ENCODE data around the gene CNTNAP2.
A peak's percentile ranks its signal among the peaks of the same experiment; 100 is the strongest.

Gene CNTNAP2

GRCh38 chr7:146417176-146417575 lies 300.6 kb downstream of the CNTNAP2 start:
- H3K9ac ChIP-seq, result no peak overlapping the region
- peaks cover 3 to 23% (median 13%) of the 10 kb centered on the region in 10 experiments; a peak in 13 of 20 replicates for H3K4me1 ChIP-seq
- H3K4me2 ChIP-seq, result peak overlapping the region in 5 of 11 experiments; percentile 5 to 67 (median 50); a peak in 7 of 22 replicates
- no peak for TF ChIP-seq Cebpa-rat (IDR thresholded peaks at IDR 0.05)
- no peaks in the 10 kb centered on the region for H3K36me3 ChIP-seq
- H3K9me3 ChIP-seq (replicated peaks in 1 of 11), result no peaks in the 10 kb centered on the region
- H3K27me3 ChIP-seq, result no peaks in the 10 kb centered on the region
- H3K27ac ChIP-seq, result no peak overlapping the region
- H4K20me1 ChIP-seq, result no peaks in the 10 kb centered on the region
- H3K4me3 ChIP-seq, result no peak overlapping the region

GRCh38 chr7:146423446-146423845 lies 306.8 kb downstream of the CNTNAP2 start:
- Histone ChIP-seq H4K20me1 (no peaks in the 10 kb centered on the region), H3K27ac (no peak overlapping the region), H3K9ac (no peak overlapping the region), H3K36me3 (no peaks in the 10 kb centered on the region), H3K4me1 (no peaks in the 10 kb centered on the region), H3K4me3 (no peak overlapping the region), H3K27me3 (no peaks in the 10 kb centered on the region), H3K9me3 (replicated peaks in 1 of 11) (peaks cover 0 to 5% (median 0%) of the 10 kb centered on the region in 11 experiments; a peak in 3 of 22 replicates), H3K4me2 (no peak overlapping the region)
- TF ChIP-seq Cebpa-rat (IDR thresholded peaks at IDR 0.05), result no peak

- no peak overlapping the region for H3K4me2 ChIP-seq
- H3K27me3 ChIP-seq, result no peaks in the 10 kb centered on the region
- TF ChIP-seq Cebpa-rat (IDR thresholded peaks at IDR 0.05), result no peak
- no peaks in the 10 kb centered on the region for H3K4me1 ChIP-seq
- H3K4me3 ChIP-seq, result no peak overlapping the region
- peaks cover 0 to 11% (median 4%) of the 10 kb centered on the region in 11 experiments; a peak in 11 of 22 replicates for H3K9me3 ChIP-seq (replicated peaks in 1 of 11)
- H3K27ac ChIP-seq, result no peak overlapping the region
- H3K36me3 ChIP-seq, result no peaks in the 10 kb centered on the region
- H4K20me1 ChIP-seq, result no peaks in the 10 kb centered on the region
- no peak overlapping the region for H3K9ac ChIP-seq
Measured at GRCh38 chr7:146424084-146424483, 307.5 kb downstream of the CNTNAP2 start.

GRCh38 chr7:146433501-146433900 lies 316.9 kb downstream of the CNTNAP2 start:
- Histone ChIP-seq H3K9me3 (replicated peaks in 1 of 11) (peaks cover 0 to 19% (median 8%) of the 10 kb centered on the region in 11 experiments; a peak in 12 of 22 replicates), H4K20me1 (no peaks in the 10 kb centered on the region), H3K27ac (no peak overlapping the region), H3K36me3 (no peaks in the 10 kb centered on the region), H3K4me2 (no peak overlapping the region), H3K9ac (no peak overlapping the region), H3K27me3 (no peaks in the 10 kb centered on the region), H3K4me3 (no peak overlapping the region), H3K4me1 (no peaks in the 10 kb centered on the region)
- TF ChIP-seq Cebpa-rat (IDR thresholded peaks at IDR 0.05), result no peak

GRCh38 chr7:146443102-146443501 lies 326.5 kb downstream of the CNTNAP2 start:
- peaks cover 0 to 6% (median 0%) of the 10 kb centered on the region in 11 experiments; a peak in 2 of 22 replicates for H3K36me3 ChIP-seq
- peaks cover 6 to 44% (median 30%) of the 10 kb centered on the region in 11 experiments; a peak in 17 of 22 replicates for H3K9me3 ChIP-seq (replicated peaks in 1 of 11)
- no peaks in the 10 kb centered on the region for H3K27me3 ChIP-seq
- no peak overlapping the region for H3K4me2 ChIP-seq
- no peak overlapping the region for H3K4me3 ChIP-seq
- no peak overlapping the region for H3K9ac ChIP-seq
- H3K4me1 ChIP-seq, result peaks cover 0 to 45% (median 29%) of the 10 kb centered on the region in 10 experiments; a peak in 16 of 20 replicates
- H3K27ac ChIP-seq, result no peak overlapping the region
- TF ChIP-seq Cebpa-rat (IDR thresholded peaks at IDR 0.05), result no peak
- H4K20me1 ChIP-seq, result no peaks in the 10 kb centered on the region

GRCh38 chr7:146449625-146450024 lies 333.0 kb downstream of the CNTNAP2 start:
- H3K4me3 ChIP-seq, result peak overlapping the region in 1 of 10 experiments; percentile 14; a peak in 1 of 20 replicates

GRCh38 chr7:146455091-146455655 lies 338.6 kb downstream of the CNTNAP2 start:
- Histone ChIP-seq H3K4me3 (no peak overlapping the region), H4K20me1 (no peaks in the 10 kb centered on the region), H3K4me2 (no peak overlapping the region), H3K27me3 (no peaks in the 10 kb centered on the region), H3K9me3 (replicated peaks in 1 of 11) (peaks cover 0 to 38% (median 16%) of the 10 kb centered on the region in 11 experiments; a peak in 17 of 22 replicates), H3K9ac (no peak overlapping the region), H3K36me3 (no peaks in the 10 kb centered on the region; a peak in 2 of 22 replicates), H3K27ac (no peak overlapping the region), H3K4me1 (peaks cover 0 to 4% (median 0%) of the 10 kb centered on the region in 10 experiments; a peak in 2 of 20 replicates)
- no peak for TF ChIP-seq Cebpa-rat (IDR thresholded peaks at IDR 0.05)

More at GRCh38 chr7:146449625-146450024, 333.0 kb downstream of the CNTNAP2 start:
- H3K9ac ChIP-seq, result no peak overlapping the region
- no peaks in the 10 kb centered on the region for H4K20me1 ChIP-seq
- peaks cover 0 to 5% (median 0%) of the 10 kb centered on the region in 11 experiments; a peak in 2 of 22 replicates for H3K36me3 ChIP-seq
- H3K27me3 ChIP-seq, result no peaks in the 10 kb centered on the region
- no peak for TF ChIP-seq Cebpa-rat (IDR thresholded peaks at IDR 0.05)
- H3K9me3 ChIP-seq (replicated peaks in 1 of 11), result peaks cover 0 to 39% (median 29%) of the 10 kb centered on the region in 11 experiments; a peak in 18 of 22 replicates
- no peak overlapping the region for H3K27ac ChIP-seq
- no peak overlapping the region for H3K4me2 ChIP-seq
- peaks cover 0 to 43% (median 29%) of the 10 kb centered on the region in 10 experiments; a peak in 16 of 20 replicates for H3K4me1 ChIP-seq

- H3K4me1 ChIP-seq, result no peaks in the 10 kb centered on the region
- no peak overlapping the region for H3K27ac ChIP-seq
- H3K4me3 ChIP-seq, result no peak overlapping the region
- no peaks in the 10 kb centered on the region for H3K9me3 ChIP-seq (replicated peaks in 1 of 11)
- no peaks in the 10 kb centered on the region for H3K36me3 ChIP-seq
- TF ChIP-seq Cebpa-rat (IDR thresholded peaks at IDR 0.05), result no peak
- no peaks in the 10 kb centered on the region for H3K27me3 ChIP-seq
- H3K9ac ChIP-seq, result no peak overlapping the region
- H3K4me2 ChIP-seq, result no peak overlapping the region
- H4K20me1 ChIP-seq, result no peaks in the 10 kb centered on the region
Measured at GRCh38 chr7:146479040-146479439, 362.4 kb downstream of the CNTNAP2 start.

- 0 out of 22 replicates have a peak, but pooled peaks cover 0 to 3% (median 0%) of the 10 kb centered on the region in 11 experiments for H3K36me3 ChIP-seq
- no peaks in the 10 kb centered on the region for H3K27me3 ChIP-seq
- no peak overlapping the region for H3K4me2 ChIP-seq
- no peaks in the 10 kb centered on the region for H3K4me1 ChIP-seq
- H3K4me3 ChIP-seq, result no peak overlapping the region
- peaks cover 13 to 22% (median 16%) of the 10 kb centered on the region in 11 experiments; a peak in 20 of 22 replicates for H3K9me3 ChIP-seq (replicated peaks in 1 of 11)
- no peak overlapping the region for H3K27ac ChIP-seq
- no peak overlapping the region for H3K9ac ChIP-seq
- no peak for TF ChIP-seq Cebpa-rat (IDR thresholded peaks at IDR 0.05)
- H4K20me1 ChIP-seq, result no peaks in the 10 kb centered on the region
Measured at GRCh38 chr7:146486519-146486918, 369.9 kb downstream of the CNTNAP2 start.

Measured in BLaER1 treated with 17β-estradiol and CSF1 and Interleukin-3, amounts not matched to agents 10 nM and 100 nM (cell line).